GM23338 (cell line): ENCODE data around the gene DCLK1. TPM values are rescaled to one million over a fixed set of nuclear protein-coding genes. Genes with fewer than 3 reads are reported as not detected.

Source experiments
- ATAC-seq: fragments of 200-7000 bp; cut with Tn5 transposase; 3 replicates; pipeline ENCODE4 v1.9.1; 2020
- DNase-seq: peaks from one replicate; pipeline ENCODE4 v3.0.0-alpha.2; 2015; ENCODE audit warnings: low spot score
- H2AFZ ChIP-seq: fragments of 200-600 bp; sonication (generic); 2 replicates; pipeline ENCODE4 v1.8.0; 2016; ENCODE audit warnings: antibody characterized with exemption, mild to moderate bottlenecking, moderate library complexity
- H3F3A ChIP-seq: fragments of 200-600 bp; sonication (generic); replicated peaks from 2 replicates; pipeline ENCODE4 v1.8.0; 2017; ENCODE audit warnings: antibody characterized with exemption, mixed run types, low read depth
- H3K27ac ChIP-seq: fragments of 200-600 bp; sonication (generic); 2 replicates; pipeline ENCODE4 v1.6.1; 2016; ENCODE audit warnings: low read depth
- H3K27me3 ChIP-seq: fragments of 200-600 bp; sonication (generic); 2 replicates; pipeline ENCODE4 v1.8.0; 2016; ENCODE audit warnings: mild to moderate bottlenecking, mixed run types, moderate library complexity; ENCODE audit not compliant: insufficient read depth
- H3K36me3 ChIP-seq: fragments of 200-600 bp; sonication (generic); 2 replicates; pipeline ENCODE4 v1.8.0; 2016; ENCODE audit warnings: mild to moderate bottlenecking; ENCODE audit not compliant: insufficient read depth
- H3K4me1 ChIP-seq: fragments of 200-600 bp; sonication (generic); 2 replicates; pipeline ENCODE4 v1.8.0; 2016; ENCODE audit warnings: mild to moderate bottlenecking, moderate library complexity; ENCODE audit not compliant: insufficient read depth
- H3K4me2 ChIP-seq: fragments of 200-600 bp; sonication (generic); 2 replicates; pipeline ENCODE4 v1.7.1; 2017; ENCODE audit warnings: mixed run types
- H3K4me3 ChIP-seq: fragments of 200-600 bp; sonication (generic); 2 replicates; pipeline ENCODE4 v1.6.1; 2016; ENCODE audit warnings: mixed run types
- H3K79me2 ChIP-seq: fragments of 200-600 bp; sonication (generic); replicated peaks from 2 replicates; pipeline ENCODE4 v1.8.0; 2017; ENCODE audit warnings: mild to moderate bottlenecking; ENCODE audit not compliant: insufficient read depth
- H3K9me2 ChIP-seq: fragments of 200-600 bp; sonication (generic); 2 replicates; pipeline ENCODE4 v1.8.0; 2017; ENCODE audit not compliant: insufficient read depth
- H4K20me1 ChIP-seq: fragments of 200-600 bp; sonication (generic); replicated peaks from 2 replicates; pipeline ENCODE4 v1.8.0; 2017; ENCODE audit warnings: mild to moderate bottlenecking; ENCODE audit not compliant: insufficient read depth
- H3K27ac Mint-ChIP-seq: 2 replicates; pipeline ENCODE4 v1.8.0; 2020; ENCODE audit warnings: inconsistent platforms, mild to moderate bottlenecking, moderate library complexity, mixed read lengths
- H3K27me3 Mint-ChIP-seq: 3 replicates; pipeline ENCODE4 v1.8.0; 2022; ENCODE audit warnings: low read depth, mild to moderate bottlenecking, moderate library complexity, mixed read lengths, inconsistent platforms; ENCODE audit not compliant: insufficient read depth, poor library complexity
- H3K36me3 Mint-ChIP-seq: 3 replicates; pipeline ENCODE4 v1.8.0; 2021; ENCODE audit warnings: low read depth, mild to moderate bottlenecking, inconsistent platforms, moderate library complexity, mixed read lengths
- H3K4me1 Mint-ChIP-seq: 3 replicates; pipeline ENCODE4 v1.8.0; 2020; ENCODE audit warnings: mild to moderate bottlenecking, inconsistent platforms, mixed read lengths
- H3K4me3 Mint-ChIP-seq: 3 replicates; pipeline ENCODE4 v1.8.0; 2021; ENCODE audit warnings: moderate library complexity, mild to moderate bottlenecking, inconsistent platforms, mixed read lengths
- H3K9me3 Mint-ChIP-seq: 3 replicates; pipeline ENCODE4 v1.8.0; 2020; ENCODE audit warnings: moderate library complexity, mild to moderate bottlenecking, inconsistent platforms, mixed read lengths
- CREB1 ChIP-seq: fragments of 250-450 bp; sonication (Bioruptor Pico); IDR thresholded peaks from 2 replicates; pipeline ENCODE4 v1.5.0; 2020; ENCODE audit warnings: low read depth, mild to moderate bottlenecking, moderate library complexity
- EZH2phosphoT487 ChIP-seq: fragments of 200-600 bp; sonication (generic); IDR thresholded peaks from one replicate; pipeline ENCODE4 v1.8.1; 2018; ENCODE audit warnings: antibody characterized with exemption; ENCODE audit not compliant: unreplicated experiment
- JUNB ChIP-seq: IDR thresholded peaks from one replicate; pipeline ENCODE4 v1.6.1; 2016; ENCODE audit warnings: antibody characterized with exemption; ENCODE audit not compliant: unreplicated experiment
- NANOG ChIP-seq: IDR thresholded peaks from 2 replicates; pipeline ENCODE4 v1.6.1; 2016; ENCODE audit warnings: antibody characterized with exemption, borderline replicate concordance
- POLR2AphosphoS5 ChIP-seq: IDR thresholded peaks from 2 replicates; pipeline ENCODE4 v1.6.1; 2016; ENCODE audit warnings: antibody characterized with exemption, low read depth
- STAT1 ChIP-seq: IDR thresholded peaks from one replicate; pipeline ENCODE4 v1.6.1; 2016; ENCODE audit warnings: antibody characterized with exemption; ENCODE audit not compliant: unreplicated experiment
- polyA plus RNA-seq: library from polyadenylated mRNA; unstranded; fragments of >200 nt; fragmentation: Nextera tagmentation; extraction: Ambion mirVana; gene quantifications from 2 replicates; pipeline ENCODE4 v1.2.1, GENCODE V29; 2016
- total RNA-seq: library from RNA; depleted of rRNA; stranded (reverse); fragments of >200 nt; shearing (Covaris generic); gene quantifications from 2 replicates; pipeline ENCODE4 v1.2.3, GENCODE V29; 2014
- TF ChIP-seq, protein P1 (sequence below): fragments of 250-450 bp; sonication (Bioruptor Pico); IDR thresholded peaks from 2 replicates; pipeline ENCODE4 v1.5.0; 2020; ENCODE audit warnings: mild to moderate bottlenecking, moderate library complexity
- TF ChIP-seq, protein P2 (sequence below): IDR thresholded peaks from 2 replicates; pipeline ENCODE4 v1.6.1; 2016; ENCODE audit warnings: antibody characterized with exemption
- TF ChIP-seq, protein P3 (sequence below): IDR thresholded peaks from one replicate; pipeline ENCODE4 v1.6.1; 2018; ENCODE audit warnings: antibody characterized with exemption; ENCODE audit not compliant: unreplicated experiment

Gene DCLK1
- total and polyA plus RNA-seq, 2 experiments from 2014 or later = 13.1 to 57.7 TPM

GRCh38 chr13:36061621-36062020 lies 69.6 kb downstream of the DCLK1 start:
- peaks cover 4% of the 10 kb centered on the region; the same call in 1 of the 3 replicates for H3K9me3 Mint-ChIP-seq
- H3K4me1 Mint-ChIP-seq = peaks cover 7% of the 10 kb centered on the region; the same call in 2 of the 3 replicates
- peaks cover 4% of the 10 kb centered on the region; the same call in 2 of the 3 replicates for H3K36me3 Mint-ChIP-seq
- peaks cover 7% of the 10 kb centered on the region for H3K4me1 ChIP-seq
- H3K4me3 Mint-ChIP-seq = no peak overlapping the region
- DNase-seq (no peak), ATAC-seq (no peak)
- H3K4me2 ChIP-seq = no peak overlapping the region
- H3K36me3 ChIP-seq = no peaks in the 10 kb centered on the region
- no peaks in the 10 kb centered on the region for H4K20me1 ChIP-seq
- H3K27ac ChIP-seq = no peak overlapping the region
- no peak overlapping the region for H2AFZ ChIP-seq
- H3F3A ChIP-seq = no peaks in the 10 kb centered on the region
- H3K9me2 ChIP-seq = no peaks in the 10 kb centered on the region
- no peak for TF ChIP-seq EZH2phosphoT487
- peaks cover 4% of the 10 kb centered on the region for H3K27me3 Mint-ChIP-seq
- no peak overlapping the region for H3K4me3 ChIP-seq
- no peaks in the 10 kb centered on the region; the same call in 1 of the 2 replicates for H3K79me2 ChIP-seq
- no peaks in the 10 kb centered on the region for H3K27me3 ChIP-seq
- H3K27ac Mint-ChIP-seq = no peak overlapping the region

GRCh38 chr13:36061054-36061453 lies 70.1 kb downstream of the DCLK1 start:
- Histone ChIP-seq H3F3A (no peaks in the 10 kb centered on the region), H2AFZ (no peak overlapping the region), H3K27ac (no peak overlapping the region), H3K4me3 (no peak overlapping the region), H3K9me2 (no peaks in the 10 kb centered on the region), H4K20me1 (no peaks in the 10 kb centered on the region), H3K79me2 (no peaks in the 10 kb centered on the region; the same call in 1 of the 2 replicates), H3K27me3 (no peaks in the 10 kb centered on the region), H3K36me3 (no peaks in the 10 kb centered on the region), H3K4me1 (peaks cover 7% of the 10 kb centered on the region), H3K4me2 (no peak overlapping the region)
- Mint-ChIP-seq H3K36me3 (no peaks in the 10 kb centered on the region), H3K9me3 (no peaks in the 10 kb centered on the region), H3K4me3 (no peak overlapping the region), H3K4me1 (peaks cover 7% of the 10 kb centered on the region; the same call in 2 of the 3 replicates), H3K27ac (no peak overlapping the region), H3K27me3 (peaks cover 4% of the 10 kb centered on the region)
- DNase-seq (no peak), ATAC-seq (no peak)
- TF ChIP-seq, protein P1, sequence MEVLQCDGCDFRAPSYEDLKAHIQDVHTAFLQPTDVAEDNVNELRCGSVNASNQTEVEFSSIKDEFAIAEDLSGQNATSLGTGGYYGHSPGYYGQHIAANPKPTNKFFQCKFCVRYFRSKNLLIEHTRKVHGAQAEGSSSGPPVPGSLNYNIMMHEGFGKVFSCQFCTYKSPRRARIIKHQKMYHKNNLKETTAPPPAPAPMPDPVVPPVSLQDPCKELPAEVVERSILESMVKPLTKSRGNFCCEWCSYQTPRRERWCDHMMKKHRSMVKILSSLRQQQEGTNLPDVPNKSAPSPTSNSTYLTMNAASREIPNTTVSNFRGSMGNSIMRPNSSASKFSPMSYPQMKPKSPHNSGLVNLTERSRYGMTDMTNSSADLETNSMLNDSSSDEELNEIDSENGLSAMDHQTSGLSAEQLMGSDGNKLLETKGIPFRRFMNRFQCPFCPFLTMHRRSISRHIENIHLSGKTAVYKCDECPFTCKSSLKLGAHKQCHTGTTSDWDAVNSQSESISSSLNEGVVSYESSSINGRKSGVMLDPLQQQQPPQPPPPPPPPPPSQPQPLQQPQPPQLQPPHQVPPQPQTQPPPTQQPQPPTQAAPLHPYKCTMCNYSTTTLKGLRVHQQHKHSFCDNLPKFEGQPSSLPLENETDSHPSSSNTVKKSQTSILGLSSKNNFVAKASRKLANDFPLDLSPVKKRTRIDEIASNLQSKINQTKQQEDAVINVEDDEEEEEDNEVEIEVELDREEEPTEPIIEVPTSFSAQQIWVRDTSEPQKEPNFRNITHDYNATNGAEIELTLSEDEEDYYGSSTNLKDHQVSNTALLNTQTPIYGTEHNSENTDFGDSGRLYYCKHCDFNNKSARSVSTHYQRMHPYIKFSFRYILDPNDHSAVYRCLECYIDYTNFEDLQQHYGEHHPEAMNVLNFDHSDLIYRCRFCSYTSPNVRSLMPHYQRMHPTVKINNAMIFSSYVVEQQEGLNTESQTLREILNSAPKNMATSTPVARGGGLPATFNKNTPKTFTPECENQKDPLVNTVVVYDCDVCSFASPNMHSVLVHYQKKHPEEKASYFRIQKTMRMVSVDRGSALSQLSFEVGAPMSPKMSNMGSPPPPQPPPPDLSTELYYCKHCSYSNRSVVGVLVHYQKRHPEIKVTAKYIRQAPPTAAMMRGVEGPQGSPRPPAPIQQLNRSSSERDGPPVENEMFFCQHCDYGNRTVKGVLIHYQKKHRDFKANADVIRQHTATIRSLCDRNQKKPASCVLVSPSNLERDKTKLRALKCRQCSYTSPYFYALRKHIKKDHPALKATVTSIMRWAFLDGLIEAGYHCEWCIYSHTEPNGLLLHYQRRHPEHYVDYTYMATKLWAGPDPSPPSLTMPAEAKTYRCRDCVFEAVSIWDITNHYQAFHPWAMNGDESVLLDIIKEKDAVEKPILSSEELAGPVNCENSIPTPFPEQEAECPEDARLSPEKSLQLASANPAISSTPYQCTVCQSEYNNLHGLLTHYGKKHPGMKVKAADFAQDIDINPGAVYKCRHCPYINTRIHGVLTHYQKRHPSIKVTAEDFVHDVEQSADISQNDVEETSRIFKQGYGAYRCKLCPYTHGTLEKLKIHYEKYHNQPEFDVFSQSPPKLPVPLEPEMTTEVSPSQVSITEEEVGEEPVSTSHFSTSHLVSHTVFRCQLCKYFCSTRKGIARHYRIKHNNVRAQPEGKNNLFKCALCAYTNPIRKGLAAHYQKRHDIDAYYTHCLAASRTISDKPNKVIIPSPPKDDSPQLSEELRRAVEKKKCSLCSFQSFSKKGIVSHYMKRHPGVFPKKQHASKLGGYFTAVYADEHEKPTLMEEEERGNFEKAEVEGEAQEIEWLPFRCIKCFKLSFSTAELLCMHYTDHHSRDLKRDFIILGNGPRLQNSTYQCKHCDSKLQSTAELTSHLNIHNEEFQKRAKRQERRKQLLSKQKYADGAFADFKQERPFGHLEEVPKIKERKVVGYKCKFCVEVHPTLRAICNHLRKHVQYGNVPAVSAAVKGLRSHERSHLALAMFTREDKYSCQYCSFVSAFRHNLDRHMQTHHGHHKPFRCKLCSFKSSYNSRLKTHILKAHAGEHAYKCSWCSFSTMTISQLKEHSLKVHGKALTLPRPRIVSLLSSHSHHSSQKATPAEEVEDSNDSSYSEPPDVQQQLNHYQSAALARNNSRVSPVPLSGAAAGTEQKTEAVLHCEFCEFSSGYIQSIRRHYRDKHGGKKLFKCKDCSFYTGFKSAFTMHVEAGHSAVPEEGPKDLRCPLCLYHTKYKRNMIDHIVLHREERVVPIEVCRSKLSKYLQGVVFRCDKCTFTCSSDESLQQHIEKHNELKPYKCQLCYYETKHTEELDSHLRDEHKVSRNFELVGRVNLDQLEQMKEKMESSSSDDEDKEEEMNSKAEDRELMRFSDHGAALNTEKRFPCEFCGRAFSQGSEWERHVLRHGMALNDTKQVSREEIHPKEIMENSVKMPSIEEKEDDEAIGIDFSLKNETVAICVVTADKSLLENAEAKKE = no peak
- no peak for TF ChIP-seq NANOG
- no peak for TF ChIP-seq POLR2AphosphoS5
- TF ChIP-seq, protein P2, sequence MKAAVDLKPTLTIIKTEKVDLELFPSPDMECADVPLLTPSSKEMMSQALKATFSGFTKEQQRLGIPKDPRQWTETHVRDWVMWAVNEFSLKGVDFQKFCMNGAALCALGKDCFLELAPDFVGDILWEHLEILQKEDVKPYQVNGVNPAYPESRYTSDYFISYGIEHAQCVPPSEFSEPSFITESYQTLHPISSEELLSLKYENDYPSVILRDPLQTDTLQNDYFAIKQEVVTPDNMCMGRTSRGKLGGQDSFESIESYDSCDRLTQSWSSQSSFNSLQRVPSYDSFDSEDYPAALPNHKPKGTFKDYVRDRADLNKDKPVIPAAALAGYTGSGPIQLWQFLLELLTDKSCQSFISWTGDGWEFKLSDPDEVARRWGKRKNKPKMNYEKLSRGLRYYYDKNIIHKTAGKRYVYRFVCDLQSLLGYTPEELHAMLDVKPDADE = no peak
- TF ChIP-seq, protein P3, sequence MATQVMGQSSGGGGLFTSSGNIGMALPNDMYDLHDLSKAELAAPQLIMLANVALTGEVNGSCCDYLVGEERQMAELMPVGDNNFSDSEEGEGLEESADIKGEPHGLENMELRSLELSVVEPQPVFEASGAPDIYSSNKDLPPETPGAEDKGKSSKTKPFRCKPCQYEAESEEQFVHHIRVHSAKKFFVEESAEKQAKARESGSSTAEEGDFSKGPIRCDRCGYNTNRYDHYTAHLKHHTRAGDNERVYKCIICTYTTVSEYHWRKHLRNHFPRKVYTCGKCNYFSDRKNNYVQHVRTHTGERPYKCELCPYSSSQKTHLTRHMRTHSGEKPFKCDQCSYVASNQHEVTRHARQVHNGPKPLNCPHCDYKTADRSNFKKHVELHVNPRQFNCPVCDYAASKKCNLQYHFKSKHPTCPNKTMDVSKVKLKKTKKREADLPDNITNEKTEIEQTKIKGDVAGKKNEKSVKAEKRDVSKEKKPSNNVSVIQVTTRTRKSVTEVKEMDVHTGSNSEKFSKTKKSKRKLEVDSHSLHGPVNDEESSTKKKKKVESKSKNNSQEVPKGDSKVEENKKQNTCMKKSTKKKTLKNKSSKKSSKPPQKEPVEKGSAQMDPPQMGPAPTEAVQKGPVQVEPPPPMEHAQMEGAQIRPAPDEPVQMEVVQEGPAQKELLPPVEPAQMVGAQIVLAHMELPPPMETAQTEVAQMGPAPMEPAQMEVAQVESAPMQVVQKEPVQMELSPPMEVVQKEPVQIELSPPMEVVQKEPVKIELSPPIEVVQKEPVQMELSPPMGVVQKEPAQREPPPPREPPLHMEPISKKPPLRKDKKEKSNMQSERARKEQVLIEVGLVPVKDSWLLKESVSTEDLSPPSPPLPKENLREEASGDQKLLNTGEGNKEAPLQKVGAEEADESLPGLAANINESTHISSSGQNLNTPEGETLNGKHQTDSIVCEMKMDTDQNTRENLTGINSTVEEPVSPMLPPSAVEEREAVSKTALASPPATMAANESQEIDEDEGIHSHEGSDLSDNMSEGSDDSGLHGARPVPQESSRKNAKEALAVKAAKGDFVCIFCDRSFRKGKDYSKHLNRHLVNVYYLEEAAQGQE = no peak
- TF ChIP-seq STAT1 = no peak
- TF ChIP-seq CREB1 (CRISPR knock-in tag) = no peak
- no peak for TF ChIP-seq EZH2phosphoT487
- no peak for TF ChIP-seq JUNB
